Adrenal gland (tissue), 12 donors: ENCODE measurements around the gene ARPC5. TPM values are rescaled to one million over a fixed set of nuclear protein-coding genes. Genes with fewer than 3 reads are reported as not detected.

Experiments used
- DNase-seq, 7 donors: peaks; one replicate each; pipeline ENCODE4 v3.0.0-alpha.2; 2019 to 2020
- H3K27ac ChIP-seq, 5 donors: fragments of 200-600 bp; sonication (generic) in 4 of 5; 1 replicate in 3 of 5; 2 replicates in 2 of 5; pipeline versions ENCODE4 v1.5.1 to v1.8.0; 2016 to 2020; ENCODE audit warnings: mild to moderate bottlenecking in 1 of 5
- H3K27me3 ChIP-seq: fragments of 200-600 bp; 2 replicates; pipeline ENCODE4 v1.8.0; 2021
- H3K36me3 ChIP-seq, 2 donors: fragments of 200-600 bp; replicated peaks in 1 of 2; 1 replicate in 1 of 2; 2 replicates in 1 of 2; pipeline versions ENCODE4 v1.5.1 to v1.8.0; 2018 to 2022
- H3K4me1 ChIP-seq, 2 donors: fragments of 200-600 bp; replicated peaks in 1 of 2; 1 replicate in 1 of 2; 2 replicates in 1 of 2; pipeline versions ENCODE4 v1.5.1 to v1.8.0; 2018 to 2021
- H3K4me3 ChIP-seq, 4 donors: fragments of 200-600 bp; sonication (generic) in 3 of 4; one replicate each; pipeline ENCODE4 v1.5.1; 2016 to 2018
- H3K9me3 ChIP-seq, 3 donors: fragments of 200-600 bp; sonication (generic) in 1 of 3; replicated peaks in 1 of 3; 1 replicate in 2 of 3; 2 replicates in 1 of 3; pipeline versions ENCODE4 v1.5.1 to v1.8.0; 2016 to 2021
- CTCF ChIP-seq, 6 experiments: fragments of 450-650 bp in 4 of 6; fragments of 200-600 bp in 2 of 6; sonication (generic) in 1 of 6; IDR thresholded peaks; 1 replicate in 5 of 6; 2 replicates in 1 of 6; pipeline versions ENCODE4 v1.5.1 to v1.8.0; 2016 to 2021; ENCODE audit warnings: antibody characterized with exemption in 6 of 6, mild to moderate bottlenecking in 2 of 6, moderate library complexity in 1 of 6
- POLR2A ChIP-seq, 2 donors: fragments of 450-650 bp; IDR thresholded peaks; one replicate each; pipeline ENCODE4 v1.6.1; 2017; ENCODE audit warnings: antibody characterized with exemption in 2 of 2, mild to moderate bottlenecking in 2 of 2, moderate library complexity in 1 of 2
- WGBS, 4 donors: extraction: QIAGEN DNeasy Blood & Tissue Kit in 2 of 4; methylation state at CpG; one replicate each; pipeline versions ENCODE4 v1.1.5 to v1.1.7; 2013 to 2017; 5-methylcytosine and 5-hydroxymethylcytosine counted together
- intact Hi-C, 2 donors: fragments of 100-400 bp; cut with DNase I; formaldehyde crosslinking; loops; one replicate each; pipeline versions ENCODE4 v1.14.1 to v1.15.0; 2022 to 2023
- polyA plus RNA-seq, 3 donors: library from polyadenylated mRNA; stranded (reverse); fragments of 200-250 nt in 2 of 3; fragments of 350-450 nt in 1 of 3; fragmentation: Illumina TruSeq in 1 of 3; extraction: RNeasy Lipid Tissue Mini Kit (QIAGEN cat#74804) in 1 of 3; gene quantifications; one replicate each; pipeline ENCODE4 v1.2.3, GENCODE V29; 2013 to 2014
- total RNA-seq, 9 donors: library from RNA; depleted of rRNA in 4 of 9; stranded (reverse); fragments of >200 nt in 4 of 9; fragments of 120-200 nt in 1 of 9; fragmentation: NEBNext Ultra II Directional in 1 of 9; extraction: Animal tissue kit (Norgen Biotek cat#: 25700) in 1 of 9; gene quantifications; one replicate each; pipeline versions ENCODE4 v1.1.0 to v1.2.4, GENCODE V29; 2013 to 2023
- donor health status: healthy with polysubstance abuse.
- donor health status: Bipolar disorder and iron deficiency.
- donor health status: DM: yes; HTN: yes; CAD: no.
- donor health status: DM: no; HTN: no; CAD: no.
- donor health status: DM: no; HTN: no; CAD: no.
- donor health status: DM: yes; HTN: yes; CAD: no.

Gene ARPC5
- total and polyA plus RNA-seq, 12 donors = 48.1 to 133 (median 85.0) TPM

DNA sequence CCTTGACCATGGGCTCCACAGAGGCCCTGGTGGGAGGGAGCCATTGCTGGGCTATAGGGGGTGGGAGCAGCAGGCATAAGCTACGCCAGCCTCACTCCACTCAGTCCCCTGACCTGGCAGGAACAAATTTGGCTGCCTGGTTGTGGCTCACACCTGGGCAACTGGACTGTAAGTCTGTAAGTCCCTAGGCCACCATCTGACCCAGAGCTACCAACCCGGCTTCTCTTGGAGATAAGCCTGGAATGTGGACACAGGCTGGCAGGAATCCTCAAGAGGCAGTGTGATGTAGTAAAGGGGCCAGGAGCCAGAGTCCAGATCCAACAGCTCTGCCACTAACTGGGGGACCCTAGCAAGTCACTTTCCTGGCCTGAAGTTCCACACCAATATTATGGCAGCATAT is 56.7 kb downstream of the ARPC5 start:
- 75 to 93% (median 85%) methylated on average over 2 of the region's 2 CpGs for WGBS, 4 donors
- H3K9me3 ChIP-seq = no peaks in the 10 kb centered on the region
- no peaks in the 10 kb centered on the region for H3K36me3 ChIP-seq
- no peaks in the 10 kb centered on the region for H3K4me1 ChIP-seq
- no peak overlapping the region for H3K4me3 ChIP-seq
- intact Hi-C loops = no loop called here
- H3K27ac ChIP-seq = no peak overlapping the region
- DNase-seq = no peak
- TF ChIP-seq POLR2A (IDR thresholded peaks at IDR 0.05) (no peak), CTCF (IDR thresholded peaks at IDR 0.05) (no peak)
- H3K27me3 ChIP-seq = no peaks in the 10 kb centered on the region

GRCh38 chr1:183577897-183578465 is 57.6 kb downstream of the ARPC5 start:
- WGBS, 4 donors = 83 to 85% (median 85%) methylated on average over 7 of the region's 7 CpGs
- TF ChIP-seq CTCF (IDR thresholded peaks at IDR 0.05) (no peak), POLR2A (IDR thresholded peaks at IDR 0.05) (no peak)
- no peak overlapping the region for H3K4me3 ChIP-seq
- no peaks in the 10 kb centered on the region for H3K9me3 ChIP-seq
- H3K27ac ChIP-seq = no peak overlapping the region
- no peaks in the 10 kb centered on the region for H3K4me1 ChIP-seq
- no peak for DNase-seq
- no peaks in the 10 kb centered on the region for H3K27me3 ChIP-seq
- H3K36me3 ChIP-seq = no peaks in the 10 kb centered on the region
- intact Hi-C loops = no loop called here

- TF ChIP-seq POLR2A (IDR thresholded peaks at IDR 0.05) (no peak), CTCF (IDR thresholded peaks at IDR 0.05) (no peak)
- Histone ChIP-seq H3K27me3 (no peaks in the 10 kb centered on the region), H3K36me3 (no peaks in the 10 kb centered on the region), H3K9me3 (no peaks in the 10 kb centered on the region), H3K4me3 (no peak overlapping the region), H3K27ac (no peak overlapping the region), H3K4me1 (no peaks in the 10 kb centered on the region)
- 50 to 59% (median 56%) methylated on average over 8 of the region's 8 CpGs for WGBS, 4 donors
- intact Hi-C loops = no loop called here
- no peak for DNase-seq
Measured at GRCh38 chr1:183576537-183576936, 59.0 kb downstream of the ARPC5 start.

DNA sequence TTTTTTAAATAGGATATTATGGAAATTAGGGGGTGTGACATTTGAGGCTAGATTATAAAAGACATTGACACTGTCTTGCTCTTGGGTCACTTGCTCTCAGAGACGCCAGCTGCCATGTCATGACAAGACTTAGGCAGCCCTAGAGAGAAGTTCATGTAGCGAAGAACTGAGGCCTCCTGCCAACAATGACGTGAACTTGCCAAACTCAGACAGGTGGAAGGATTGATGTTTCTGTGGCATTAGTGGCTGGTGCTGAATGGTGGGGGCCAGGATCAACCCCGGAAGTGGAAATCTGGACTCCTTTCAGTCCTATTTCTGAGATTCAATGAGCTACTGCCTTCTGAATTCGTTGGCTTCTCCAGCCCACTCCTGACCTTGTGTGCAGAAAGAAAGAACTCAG is 60.0 kb downstream of the ARPC5 start:
- no peak overlapping the region for H3K4me3 ChIP-seq
- H3K9me3 ChIP-seq = no peaks in the 10 kb centered on the region
- H3K27ac ChIP-seq = no peak overlapping the region
- H3K4me1 ChIP-seq = no peaks in the 10 kb centered on the region
- H3K36me3 ChIP-seq = no peaks in the 10 kb centered on the region
- intact Hi-C loops = no loop called here
- WGBS, 4 donors = 66 to 79% (median 71%) methylated on average over 5 of the region's 5 CpGs
- no peaks in the 10 kb centered on the region for H3K27me3 ChIP-seq
- no peak for DNase-seq
- no peak for TF ChIP-seq POLR2A (IDR thresholded peaks at IDR 0.05)
- no peak for TF ChIP-seq CTCF (IDR thresholded peaks at IDR 0.05)
